Effector CD4-positive, alpha-beta T cell (primary cell): ENCODE results near the gene SASH1.

ENCODE experiments used
- DNase-seq: peaks from one replicate; pipeline ENCODE4 v3.0.0-alpha.2; 2020

SASH1 gene

DNA sequence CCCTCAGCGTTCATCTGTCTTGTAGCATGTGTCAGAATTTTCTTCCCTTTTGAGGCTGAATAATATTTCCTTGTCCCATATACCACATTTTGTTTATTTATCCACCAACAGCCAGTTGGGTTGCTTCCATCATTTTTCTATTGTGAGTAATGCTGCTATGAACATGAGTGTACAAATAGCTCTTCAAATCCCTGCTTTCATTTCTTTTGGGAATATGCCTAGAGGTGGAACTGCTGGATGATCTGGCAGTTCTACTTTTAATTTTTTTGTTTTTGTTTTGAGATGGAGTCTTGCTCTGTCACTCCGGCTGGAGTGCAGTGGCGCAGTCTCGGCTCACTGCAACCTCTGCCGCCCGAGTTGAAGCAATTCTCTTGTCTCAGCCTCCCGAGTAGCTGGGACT is 64.7 kb downstream of the SASH1 start:
- no peak for DNase-seq

- DNase-seq = no peak
Measured at GRCh38 chr6:148413321-148414091, 70.9 kb downstream of the SASH1 start.

GRCh38 chr6:148414092-148414489 is 71.5 kb downstream of the SASH1 start:
- DNase-seq = no peak

DNA sequence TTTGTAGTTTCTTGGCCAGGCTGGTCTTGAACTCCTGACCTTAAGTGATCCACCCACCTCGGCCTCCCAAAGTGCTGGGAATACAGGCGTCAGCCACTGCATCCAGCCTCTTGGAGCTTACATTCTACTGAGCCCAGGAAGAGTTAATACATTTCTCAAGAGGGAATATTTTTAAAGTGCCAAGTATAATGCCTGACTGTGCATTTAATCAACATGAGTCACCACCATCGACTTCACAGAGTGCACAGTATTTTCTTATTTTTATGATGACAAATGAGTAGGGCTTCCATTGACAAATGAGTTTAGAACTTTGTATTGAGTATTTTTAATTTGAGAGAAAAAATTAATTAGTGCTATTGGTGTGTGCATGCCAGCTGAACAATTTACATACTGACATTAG is 72.2 kb downstream of the SASH1 start:
- DNase-seq = no peak

GRCh38 chr6:148415511-148416260 is 73.0 kb downstream of the SASH1 start:
- DNase-seq = no peak

DNA sequence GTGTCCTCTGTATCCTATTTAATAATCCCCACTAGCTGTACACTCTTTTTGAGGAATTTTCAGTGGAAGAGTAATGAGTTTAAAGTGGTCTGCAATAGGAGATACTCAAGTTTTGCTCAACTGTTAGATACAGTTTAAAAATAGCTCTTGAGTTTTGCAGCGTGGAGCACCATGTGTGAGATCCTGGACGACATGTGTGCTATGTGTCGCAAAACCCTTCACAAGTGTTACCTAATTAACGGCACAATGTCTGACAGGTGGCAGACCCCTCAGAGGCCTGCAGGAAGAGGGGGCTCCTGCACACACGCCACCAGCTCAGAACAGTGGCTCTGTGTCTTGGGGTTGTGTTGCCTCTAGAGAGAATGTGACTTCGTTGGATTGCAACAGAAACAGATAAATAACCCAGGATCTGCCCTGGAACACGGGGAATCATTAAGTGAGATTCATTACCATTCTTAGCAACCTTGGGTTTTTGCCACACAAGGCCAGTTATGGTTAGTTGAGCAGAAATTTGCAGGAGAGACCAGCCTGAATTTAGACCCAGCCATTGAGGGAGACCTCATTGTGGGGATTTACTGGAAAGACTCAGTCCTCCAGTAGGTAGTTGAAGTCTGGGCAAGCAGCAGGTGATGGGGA is 73.8 kb downstream of the SASH1 start:
- no peak for DNase-seq

GRCh38 chr6:148417045-148417444 is 74.4 kb downstream of the SASH1 start:
- no peak for DNase-seq

DNA sequence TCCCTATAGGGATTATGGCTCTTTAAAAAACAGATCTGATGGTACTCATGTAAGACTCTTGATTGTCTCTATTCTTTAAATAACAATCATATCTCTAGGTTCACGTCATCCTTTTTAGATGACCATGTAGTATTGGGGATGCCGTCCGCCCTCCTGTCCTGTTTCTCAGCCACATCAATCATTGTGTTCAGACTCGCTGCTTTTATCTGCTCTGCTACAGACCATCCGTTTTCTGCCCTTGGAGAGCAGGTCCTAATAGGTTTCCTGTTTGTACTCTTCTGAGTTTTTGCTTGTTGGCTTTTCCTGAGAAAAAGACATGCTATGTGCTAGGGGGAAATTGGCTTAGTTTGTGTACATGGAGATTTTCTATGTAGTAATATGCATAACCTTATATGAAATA is 76.8 kb downstream of the SASH1 start:
- DNase-seq = no peak

DNA sequence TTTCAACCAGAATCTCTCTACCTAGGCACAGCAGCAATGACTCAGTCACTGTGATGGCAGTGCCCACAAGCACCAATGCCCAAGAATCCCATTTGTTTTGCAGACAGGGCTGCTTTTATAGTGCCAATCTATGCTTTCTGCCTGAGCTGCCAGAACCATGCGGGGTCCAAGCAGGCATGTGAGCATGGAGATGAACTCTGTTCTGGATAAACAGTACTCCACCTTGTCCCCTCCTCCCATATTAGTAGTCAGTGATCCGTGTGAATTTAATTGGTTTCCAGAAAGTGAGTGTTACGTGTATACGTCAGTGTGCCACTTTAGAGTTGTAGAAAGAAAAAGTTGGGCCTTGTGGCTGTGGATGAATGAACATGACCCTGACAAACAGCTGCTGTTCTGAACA is 79.4 kb downstream of the SASH1 start:
- DNase-seq = no peak

GRCh38 chr6:148423133-148423532 is 80.5 kb downstream of the SASH1 start:
- no peak for DNase-seq

DNA sequence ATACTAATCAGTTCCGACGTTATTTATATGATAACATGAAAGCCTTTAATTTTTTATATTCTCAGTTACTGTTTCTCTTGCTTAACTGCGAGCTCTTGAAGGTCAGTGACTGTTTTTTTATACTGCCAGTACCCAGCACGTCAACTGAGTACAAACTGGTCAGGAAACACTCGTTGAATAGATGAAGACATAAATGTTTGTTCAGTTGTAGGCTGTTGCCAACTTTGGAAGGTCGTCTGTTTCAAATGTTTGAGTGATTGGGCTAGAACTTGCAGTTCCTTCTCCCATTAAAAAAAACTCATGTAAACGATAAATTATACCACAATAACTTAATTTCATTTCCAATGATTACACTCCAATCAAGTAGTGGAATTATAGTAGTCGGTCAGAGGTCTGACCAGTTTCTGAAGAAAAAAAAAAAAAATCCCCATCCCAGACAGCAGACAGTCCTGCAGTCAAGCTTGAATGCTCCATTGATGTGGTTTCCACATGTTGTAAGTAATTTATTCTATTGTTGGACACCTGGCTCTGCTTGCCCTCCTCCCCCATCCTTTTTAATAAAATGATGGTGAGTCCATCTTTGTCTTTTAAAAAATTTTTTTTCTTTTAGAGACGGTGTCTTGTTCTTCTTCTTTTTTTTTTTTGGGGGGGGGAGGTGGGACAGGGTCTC is 81.1 kb downstream of the SASH1 start:
- no peak for DNase-seq

GRCh38 chr6:148425443-148425842 is 82.8 kb downstream of the SASH1 start:
- no peak for DNase-seq

- no peak for DNase-seq
Measured at GRCh38 chr6:148426317-148426977, 83.8 kb downstream of the SASH1 start.

GRCh38 chr6:148427333-148427732 is 84.7 kb downstream of the SASH1 start:
- no peak for DNase-seq

GRCh38 chr6:148429423-148429822 is 86.8 kb downstream of the SASH1 start:
- no peak for DNase-seq

DNA sequence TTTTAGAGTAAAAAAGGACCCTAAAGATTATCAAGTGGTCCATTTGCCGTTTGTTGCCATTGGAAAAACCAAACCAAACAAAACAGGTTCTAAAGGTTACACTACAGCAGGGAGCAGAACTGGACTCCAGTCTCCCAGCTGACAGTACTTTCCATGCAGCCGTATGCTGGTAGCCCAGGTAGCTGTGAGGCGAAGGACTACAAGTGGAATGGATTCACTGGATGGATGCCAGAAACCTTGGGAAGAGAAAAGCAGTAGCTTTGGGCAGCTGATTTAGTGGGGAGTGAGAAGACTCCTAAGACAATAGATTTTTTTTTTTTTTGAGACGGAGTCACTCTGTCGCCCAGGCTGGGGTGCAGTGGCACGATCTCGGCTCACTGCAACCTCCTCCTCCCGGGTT is 88.3 kb downstream of the SASH1 start:
- DNase-seq = no peak

GRCh38 chr6:148431413-148431812 is 88.8 kb downstream of the SASH1 start:
- DNase-seq = no peak

- no peak for DNase-seq
Measured at GRCh38 chr6:148431840-148432239, 89.2 kb downstream of the SASH1 start.

GRCh38 chr6:148432462-148433195 is 90.0 kb downstream of the SASH1 start:
- no peak for DNase-seq

GRCh38 chr6:148435386-148435785 is 92.7 kb downstream of the SASH1 start:
- no peak for DNase-seq

DNA sequence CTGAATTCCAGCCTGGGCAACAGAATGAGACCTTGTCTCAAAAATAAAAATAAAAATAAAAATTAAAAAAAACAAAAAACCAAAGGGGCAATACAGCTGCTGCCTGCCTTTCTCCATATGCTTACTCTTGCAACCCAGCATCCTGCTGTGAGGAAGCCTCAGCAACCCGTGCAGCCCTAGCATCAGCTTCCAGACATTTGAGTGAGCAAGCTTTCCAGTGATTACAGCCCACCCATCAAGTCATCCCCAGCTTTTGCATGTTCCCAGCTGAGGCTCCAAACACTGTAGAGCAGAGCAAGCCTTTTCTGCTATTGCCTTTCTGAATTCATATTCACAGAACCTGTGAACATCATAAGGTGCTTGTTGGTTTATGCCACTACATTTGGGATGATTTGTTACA is 93.8 kb downstream of the SASH1 start:
- no peak for DNase-seq

DNA sequence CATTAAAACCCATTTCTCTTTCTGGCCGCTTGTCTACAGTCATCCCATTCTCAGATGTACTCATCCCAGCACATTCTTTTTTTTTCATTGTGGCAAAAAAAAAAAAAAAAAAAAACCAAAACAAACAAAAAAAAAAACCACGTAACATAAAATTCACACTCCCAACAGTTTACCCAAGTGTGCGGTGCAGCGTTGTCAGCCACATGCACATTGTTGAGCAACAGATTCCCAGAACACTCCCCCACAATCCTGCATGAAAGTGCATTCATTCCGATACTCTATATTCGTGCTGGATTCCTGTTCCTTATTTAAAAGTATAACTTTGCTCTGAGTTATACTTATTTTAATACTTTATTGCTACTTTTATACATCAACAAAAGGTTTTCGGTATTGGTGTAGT is 96.0 kb downstream of the SASH1 start:
- DNase-seq = no peak
